ENCODE results near the gene RGS3. TPM values are rescaled to one million over a fixed set of nuclear protein-coding genes. Genes with fewer than 3 reads are reported as not detected.
"Not testable (repeated sequence)": the region's sequence is repeated elsewhere in the genome, so short reads cannot be mapped to it uniquely, and the experiment has no call there.

The RGS3 gene
- total RNA-seq, 1 experiment from 2014 or later = 144 TPM

DNA sequence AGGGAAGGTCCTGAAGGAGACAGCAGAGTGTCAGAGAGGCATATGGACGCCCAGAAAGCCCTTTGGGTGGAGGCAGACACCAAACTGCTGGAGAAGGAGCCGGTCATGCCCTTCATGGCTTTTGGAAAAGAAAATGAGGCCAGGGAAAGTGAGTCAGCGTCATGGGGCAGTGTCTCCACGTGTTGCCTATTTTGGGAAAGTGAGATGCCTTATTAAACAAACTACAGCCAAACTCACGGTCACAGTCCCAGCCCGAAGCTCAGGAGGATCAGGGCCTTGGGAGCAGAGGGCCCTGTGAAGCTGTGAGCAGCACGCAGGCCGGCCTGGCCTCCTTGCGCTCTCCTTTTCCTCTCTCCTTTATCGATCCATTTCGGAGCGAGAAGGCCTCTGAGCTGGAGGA is 25.0 kb downstream of the RGS3 start:
- DNase-seq (ENCODE audit: low read depth) = peak; percentile 48

DNA sequence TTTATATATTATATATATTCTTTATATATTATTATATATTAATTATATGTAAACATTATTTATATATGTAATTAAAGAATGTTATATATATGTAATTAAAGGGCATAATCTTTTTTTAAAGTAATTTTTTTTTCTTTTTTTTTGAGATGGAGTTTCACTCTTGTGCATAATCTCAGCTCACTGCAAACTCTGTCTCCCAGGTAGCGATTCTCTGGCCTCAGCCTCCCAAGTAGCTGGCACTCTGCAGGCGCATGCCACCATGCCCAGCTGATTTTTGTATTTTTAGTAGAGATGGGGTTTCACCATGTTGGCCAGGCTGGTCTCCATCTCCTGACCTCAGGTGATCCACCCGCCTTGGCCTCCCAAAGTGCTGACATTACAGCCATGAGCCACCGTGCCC is 27.6 kb downstream of the RGS3 start:
- DNase-seq (ENCODE audit: low read depth) = not testable (repeated sequence)

DNA sequence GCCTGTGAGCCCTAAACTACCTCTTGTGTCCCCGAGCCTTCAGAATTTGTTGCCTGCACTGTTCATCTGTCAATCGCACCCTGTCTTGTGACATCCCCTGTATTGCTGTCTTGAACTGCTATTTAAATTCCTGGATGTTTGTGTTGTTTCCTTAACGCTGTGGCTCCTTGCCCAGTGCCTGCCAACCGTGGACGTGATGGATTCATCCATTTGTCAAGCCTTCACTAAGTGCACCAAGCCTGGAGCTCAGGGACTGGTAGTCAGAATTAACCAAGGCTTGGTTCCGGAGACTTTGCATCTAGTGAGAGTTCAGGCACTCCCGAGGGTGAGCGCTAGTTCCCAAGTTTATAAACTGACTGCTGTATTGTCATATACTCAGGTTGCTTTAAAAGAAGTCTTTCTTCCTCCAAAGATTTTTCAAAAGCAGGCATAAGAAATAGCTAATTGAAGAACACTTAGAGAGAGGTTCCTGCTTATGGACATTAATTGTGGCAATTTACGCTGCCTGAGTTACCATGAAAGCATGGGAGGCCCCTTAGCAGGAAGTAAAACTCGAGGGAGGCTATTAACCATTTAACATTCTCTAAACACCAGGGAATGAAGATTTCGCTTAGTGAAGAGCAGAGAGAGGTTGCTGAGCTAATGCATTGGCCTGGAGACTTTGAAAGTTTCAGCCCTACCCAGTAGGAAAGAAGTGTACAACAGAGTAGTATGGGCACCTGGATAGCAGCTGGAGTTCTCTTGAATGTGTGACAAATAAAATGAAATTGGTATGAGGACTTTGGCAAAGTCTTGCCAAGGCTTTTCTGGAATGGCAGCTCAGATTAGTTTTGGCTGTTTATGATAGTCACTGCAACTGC is 29.0 kb downstream of the RGS3 start:
- DNase-seq (ENCODE audit: low read depth) = peak; percentile 68

DNA sequence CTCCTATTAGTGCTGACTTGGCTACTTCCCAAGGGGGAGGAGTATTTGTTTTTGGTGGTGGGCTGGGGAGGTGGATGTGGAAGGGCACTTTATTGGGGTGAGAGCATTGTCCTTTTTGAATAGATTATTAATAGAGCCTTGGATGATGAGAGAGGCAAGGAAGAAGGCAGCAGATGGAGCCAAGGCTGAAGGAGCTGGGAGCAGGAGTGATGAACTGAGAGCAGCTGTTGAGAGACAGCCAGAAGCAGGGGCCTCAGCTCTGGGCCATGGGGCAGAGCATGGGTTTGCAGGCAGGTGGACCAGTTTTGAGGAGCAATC is 29.6 kb downstream of the RGS3 start:
- no peak for DNase-seq (ENCODE audit: low read depth)

DNA sequence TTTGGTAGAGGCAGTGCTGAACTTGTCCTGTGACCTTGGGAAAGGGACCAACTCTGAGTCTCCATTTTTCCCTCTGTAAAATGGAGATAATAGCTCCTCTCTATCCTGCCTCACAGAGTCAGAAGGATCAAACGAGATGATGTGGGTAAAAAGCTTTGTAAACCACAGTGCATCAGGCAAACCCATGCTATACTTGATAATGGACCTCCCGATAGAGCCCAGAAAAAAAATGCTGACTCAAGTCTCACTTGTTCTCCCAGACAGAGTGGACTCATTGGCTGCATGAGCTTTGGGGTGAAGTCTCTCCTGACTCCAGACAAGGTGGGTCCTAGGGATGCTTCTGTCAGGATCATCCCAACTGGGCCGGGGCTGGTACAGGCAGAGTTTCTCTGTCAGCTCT is 32.0 kb downstream of the RGS3 start:
- DNase-seq (ENCODE audit: low read depth) = no peak

DNA sequence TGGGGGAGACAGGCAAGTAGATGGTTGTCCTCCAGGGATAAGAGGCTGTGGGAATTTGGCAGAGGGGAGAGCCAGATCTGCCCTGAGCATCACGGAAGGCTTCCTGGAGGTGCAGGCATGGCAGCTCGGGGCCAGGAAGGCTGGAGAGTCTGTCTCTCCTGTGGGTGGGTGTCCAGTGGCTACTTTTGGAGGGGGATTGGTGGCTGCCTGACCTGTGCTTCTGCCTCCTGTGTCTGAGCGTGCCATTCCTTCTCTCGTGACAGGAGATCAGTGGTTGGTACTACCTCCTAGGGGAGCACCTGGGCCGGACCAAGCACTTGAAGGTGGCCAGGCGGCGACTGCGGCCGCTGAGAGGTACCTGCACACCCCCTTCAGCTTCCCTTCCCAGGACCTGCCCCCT is 33.5 kb downstream of the RGS3 start:
- DNase-seq (ENCODE audit: low read depth) = no peak

DNA sequence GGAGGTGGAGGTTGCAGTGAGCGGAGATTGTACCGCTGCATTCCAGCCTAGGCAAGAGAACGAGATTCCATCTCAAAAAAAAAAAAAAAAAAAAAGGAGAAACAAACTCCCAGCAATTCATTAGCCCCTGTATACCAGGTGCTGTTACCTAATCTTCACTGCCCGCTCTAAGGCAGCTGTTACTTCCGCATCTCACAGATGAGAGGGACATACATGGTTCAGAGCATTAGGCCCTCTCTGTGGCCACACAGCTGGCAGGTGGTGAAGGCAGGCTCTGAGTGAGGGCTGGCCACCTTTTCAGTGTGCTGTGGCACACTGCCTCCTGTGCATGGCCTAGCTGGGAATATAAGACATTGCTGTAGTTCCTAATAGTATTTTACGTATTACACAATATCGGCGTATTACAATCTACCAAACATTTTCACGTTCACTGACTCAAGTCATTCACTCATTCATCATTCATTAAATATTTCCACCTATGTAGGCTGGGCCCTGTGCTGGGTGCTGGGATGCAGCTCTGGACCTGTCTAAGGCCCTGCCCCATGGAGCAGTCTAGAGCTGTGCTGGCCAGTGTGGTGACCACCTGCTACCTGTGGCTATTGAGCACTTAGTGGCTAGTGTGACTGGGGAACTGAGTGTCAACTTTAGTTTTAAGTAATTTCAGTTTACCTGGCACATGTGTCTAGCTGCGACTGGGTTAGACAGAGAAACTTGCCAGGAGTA is 35.8 kb downstream of the RGS3 start:
- DNase-seq (ENCODE audit: low read depth) = no peak

DNA sequence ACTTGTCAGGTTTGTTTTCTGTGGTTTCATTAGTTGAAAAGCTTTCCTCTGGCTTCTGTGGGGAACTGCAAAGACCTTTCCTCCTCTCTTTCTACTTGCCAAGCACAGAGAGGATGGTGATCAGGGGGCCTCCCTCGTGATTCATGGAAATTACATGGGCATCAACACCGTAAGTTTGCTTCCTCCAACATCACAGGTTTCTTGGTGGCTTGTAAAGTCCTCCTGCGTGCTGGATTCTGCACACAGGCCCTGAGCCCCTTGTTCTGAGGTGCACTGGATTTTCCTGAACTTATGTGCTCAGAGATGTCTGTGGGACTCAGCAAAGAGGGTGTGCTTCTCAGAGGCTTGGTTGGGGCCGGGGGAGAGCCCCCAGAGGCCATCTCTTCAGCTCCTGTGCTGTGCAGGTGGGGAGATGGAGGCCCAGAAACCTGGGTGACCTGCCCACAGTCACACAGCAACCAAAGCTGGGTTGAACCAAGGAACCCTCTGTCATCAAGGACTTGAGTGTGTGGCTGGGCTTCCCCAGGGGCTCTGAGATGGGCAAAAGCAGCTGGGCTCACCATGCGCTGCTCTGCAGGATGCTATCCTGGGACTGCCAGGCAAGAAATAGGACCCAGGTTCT is 36.5 kb downstream of the RGS3 start:
- no peak for DNase-seq (ENCODE audit: low read depth)

DNA sequence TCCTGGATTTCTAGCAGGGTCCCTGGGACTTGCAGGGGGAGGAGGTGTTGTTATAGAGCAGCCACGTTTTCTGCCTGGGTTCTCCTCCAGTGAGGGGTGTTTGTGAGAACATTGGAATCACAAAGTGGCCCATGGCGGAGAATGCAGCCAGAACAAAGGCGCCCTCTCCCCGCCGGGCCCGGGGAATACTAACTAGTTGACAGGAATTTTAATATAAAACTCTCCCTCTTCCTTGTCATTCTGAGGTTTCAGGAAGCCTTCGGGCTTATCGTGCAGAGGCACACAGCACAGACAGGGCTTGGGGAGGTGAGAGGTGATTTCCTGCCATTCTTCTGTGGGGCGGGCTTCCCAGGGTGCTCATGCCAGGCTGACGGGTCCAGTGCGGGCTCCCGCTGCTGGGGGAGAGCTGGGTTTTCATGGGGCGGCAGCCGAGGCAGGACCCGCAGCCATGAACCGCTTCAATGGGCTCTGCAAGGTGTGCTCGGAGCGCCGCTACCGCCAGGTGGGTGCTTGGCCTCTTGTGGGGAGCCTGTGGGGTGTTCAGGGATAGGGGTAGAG is 37.7 kb downstream of the RGS3 start:
- DNase-seq (ENCODE audit: low read depth) = no peak

DNA sequence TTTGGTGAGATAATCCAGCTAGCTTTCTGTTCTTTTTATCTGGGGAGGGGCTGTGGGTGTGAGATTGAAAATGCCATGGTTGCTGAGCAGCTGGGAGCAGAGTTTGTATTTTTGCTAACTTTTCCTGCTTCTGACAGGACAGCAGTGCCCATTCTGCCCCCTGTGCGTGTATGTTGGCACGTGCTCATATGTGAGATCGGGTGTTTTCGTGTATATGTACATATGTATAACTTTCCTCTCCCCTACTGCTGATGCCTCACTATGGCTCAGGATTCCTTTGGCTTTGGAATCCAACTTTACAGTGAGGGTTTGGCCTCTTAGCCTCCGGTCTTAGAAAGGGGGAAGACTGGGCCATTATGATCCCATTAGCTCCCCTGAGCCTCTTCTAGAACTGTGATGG is 38.3 kb downstream of the RGS3 start:
- no peak for DNase-seq (ENCODE audit: low read depth)

DNA sequence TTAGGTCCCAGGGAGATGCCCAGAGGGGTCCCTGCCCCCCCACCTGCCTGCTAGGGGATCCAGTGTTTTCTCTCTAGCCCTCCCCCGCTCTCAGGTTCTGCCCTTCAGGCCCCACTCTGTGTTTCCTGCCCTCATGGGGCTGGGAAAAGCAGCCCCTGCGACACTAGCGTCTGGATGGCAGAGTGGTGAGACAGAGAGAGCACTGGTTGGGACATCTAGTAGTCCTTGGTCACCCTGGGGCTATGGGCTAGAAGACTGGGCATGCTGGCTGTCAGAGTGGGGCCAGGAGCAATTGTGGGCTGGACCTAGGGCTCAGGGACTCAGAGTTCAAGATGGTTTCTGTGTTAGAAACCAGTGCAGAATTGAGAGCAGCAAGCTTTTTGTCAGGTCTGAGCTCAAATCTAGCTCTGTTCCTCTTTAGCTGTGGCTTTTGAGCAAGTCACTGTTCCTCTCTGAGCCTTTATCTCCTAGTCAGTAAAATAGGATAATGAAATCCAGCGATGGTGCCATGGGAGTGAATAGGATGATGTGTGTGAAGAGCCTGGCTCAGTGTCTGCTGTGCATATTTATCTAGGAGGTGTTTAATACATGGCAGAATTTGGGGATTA is 39.0 kb downstream of the RGS3 start:
- DNase-seq (ENCODE audit: low read depth) = no peak

DNA sequence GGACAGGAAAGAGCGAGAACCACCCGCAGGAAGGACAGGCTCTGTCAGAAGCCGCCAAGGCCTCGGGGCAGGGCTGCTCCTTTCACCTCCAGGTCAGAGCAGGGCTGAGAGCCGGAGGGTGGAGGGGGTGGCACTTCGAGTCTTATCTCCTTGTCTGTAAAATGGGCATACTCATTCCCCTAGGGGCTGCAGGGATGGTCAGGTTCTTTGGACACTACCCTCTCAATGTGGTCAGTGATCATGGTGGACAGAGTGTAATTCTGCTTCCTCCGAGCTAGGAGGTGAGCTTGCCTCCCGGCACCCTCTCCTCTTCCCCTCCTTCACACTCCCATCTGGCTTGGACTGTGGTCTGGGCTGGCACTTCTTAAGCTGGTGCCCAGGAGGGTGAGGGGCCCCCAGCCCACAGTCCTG is 39.6 kb downstream of the RGS3 start:
- no peak for DNase-seq (ENCODE audit: low read depth)

DNA sequence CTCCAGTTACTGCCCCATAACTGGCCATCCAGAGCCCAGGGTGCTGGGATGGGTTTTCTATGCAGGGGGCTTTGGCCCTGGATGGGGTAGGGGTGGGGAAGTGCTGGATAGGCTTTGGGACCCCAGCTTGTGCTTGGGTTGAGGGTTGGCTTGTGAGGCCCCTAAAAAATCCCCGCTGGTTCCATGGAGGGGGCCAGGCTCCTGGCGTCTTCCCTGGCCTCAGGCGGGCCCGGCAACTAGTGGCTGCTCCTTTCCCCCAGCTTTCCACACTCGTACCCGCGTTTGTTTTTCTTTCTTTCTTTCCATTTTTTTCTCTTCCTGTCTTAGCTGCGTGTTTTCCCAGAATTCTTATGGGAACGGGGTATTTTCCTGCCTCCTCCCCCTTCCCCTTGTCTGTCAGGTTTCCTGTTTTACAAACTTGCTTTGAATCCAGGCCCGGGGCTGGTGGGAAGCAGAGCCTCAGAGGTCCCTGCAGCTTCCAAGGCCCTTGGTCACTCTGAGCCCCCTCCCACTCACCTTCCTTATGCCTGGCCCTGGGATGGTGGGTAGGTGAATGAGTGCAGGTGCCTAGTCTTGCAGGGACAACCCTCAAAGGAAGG is 40.2 kb downstream of the RGS3 start:
- no peak for DNase-seq (ENCODE audit: low read depth)

DNA sequence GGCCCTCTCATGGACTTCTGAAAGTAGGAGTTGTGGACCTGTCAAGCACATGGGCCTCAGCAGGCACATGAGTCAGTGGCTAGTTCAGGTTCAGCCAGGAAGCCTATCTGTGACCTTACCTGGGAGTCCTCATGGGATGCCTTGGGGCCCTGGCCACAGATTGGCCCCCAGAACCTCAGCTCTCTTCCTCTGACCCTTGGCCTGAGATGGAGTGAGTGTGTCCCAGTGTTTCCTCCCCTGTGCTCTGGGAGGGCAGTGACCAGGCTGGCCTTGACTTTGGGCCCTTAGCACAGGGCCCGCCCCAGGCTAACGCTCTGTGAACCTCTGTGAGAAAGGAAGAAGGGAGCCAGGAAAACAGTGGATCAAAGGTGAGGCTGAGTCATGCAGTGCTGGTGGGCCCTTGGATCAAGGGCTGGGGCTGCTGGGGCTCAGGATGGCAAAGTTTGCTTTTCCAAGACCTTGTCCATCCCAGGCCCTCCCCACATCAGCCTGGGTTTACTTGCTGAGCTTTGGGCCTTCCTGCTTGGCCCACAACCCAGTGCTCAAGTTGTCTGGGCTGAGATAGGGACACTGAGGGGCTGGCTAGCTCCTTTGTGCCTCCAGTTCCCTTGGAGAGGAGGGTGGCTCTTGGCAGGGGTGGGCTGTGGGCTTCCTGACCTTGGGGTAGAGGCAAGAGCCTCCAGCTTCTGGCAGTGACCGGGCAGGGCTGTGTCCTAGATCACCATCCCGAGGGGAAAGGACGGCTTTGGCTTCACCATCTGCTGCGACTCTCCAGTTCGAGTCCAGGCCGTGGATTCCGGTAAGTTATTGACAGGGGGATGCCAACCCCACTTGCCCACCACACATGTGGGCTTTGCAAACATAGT is 41.4 kb downstream of the RGS3 start:
- DNase-seq (ENCODE audit: low read depth) = no peak

DNA sequence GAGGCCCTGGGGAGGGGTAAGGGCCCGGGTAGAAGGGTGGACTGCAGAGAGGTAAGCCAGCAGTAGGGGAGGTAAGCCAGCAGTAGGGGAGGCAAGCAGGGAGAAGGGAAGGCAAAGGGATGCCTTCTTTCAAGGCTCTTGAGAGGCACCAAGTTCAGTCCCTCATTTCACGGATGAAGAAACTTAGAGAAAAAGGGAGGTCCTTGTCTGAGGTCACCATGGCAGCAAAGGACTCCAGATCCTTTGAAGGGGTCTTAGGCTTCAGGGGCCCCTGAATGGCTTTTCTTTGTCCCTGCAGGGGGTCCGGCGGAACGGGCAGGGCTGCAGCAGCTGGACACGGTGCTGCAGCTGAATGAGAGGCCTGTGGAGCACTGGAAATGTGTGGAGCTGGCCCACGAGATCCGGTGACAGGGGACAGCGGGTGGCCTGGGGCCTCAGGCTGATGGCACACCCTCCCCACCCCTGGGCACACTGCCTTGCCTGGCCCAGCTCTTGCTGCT is 42.6 kb downstream of the RGS3 start:
- DNase-seq (ENCODE audit: low read depth) = no peak

DNA sequence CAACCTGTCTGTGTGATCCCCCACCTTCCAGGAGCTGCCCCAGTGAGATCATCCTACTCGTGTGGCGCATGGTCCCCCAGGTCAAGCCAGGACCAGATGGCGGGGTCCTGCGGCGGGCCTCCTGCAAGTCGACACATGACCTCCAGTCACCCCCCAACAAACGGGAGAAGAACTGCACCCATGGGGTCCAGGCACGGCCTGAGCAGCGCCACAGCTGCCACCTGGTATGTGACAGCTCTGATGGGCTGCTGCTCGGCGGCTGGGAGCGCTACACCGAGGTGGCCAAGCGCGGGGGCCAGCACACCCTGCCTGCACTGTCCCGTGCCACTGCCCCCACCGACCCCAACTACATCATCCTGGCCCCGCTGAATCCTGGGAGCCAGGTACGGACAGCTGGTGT is 43.7 kb downstream of the RGS3 start:
- no peak for DNase-seq (ENCODE audit: low read depth)

DNA sequence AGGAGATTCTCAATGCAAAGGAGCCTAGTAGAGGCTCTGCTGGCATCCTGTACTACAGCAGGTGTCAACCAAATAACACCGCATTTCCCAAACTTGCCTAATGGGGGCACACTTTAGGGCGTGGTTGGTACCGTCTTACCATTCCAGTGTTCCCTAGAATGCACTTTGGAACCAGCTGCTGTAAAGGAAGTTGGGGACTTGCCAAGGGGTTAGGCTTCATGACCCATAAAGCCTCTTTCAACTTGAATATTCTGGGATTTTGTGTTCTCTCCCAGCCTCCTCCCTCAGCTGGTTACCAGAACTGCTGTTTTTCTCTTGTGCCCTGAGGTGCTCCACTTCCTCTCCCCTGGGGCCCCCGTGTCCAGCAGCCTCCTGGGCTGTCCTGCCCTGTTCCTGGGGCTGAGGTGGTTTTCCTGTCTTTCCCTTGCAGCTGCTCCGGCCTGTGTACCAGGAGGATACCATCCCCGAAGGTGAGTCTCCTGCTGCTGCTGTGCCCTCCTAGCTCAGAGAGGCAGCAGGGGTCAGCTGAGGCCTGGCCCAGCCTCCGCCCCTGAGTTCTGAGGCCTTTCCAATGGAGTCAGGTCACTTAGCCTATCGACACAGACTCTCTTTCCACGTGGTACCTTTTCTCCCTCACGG is 44.7 kb downstream of the RGS3 start:
- peak; percentile 92 for DNase-seq (ENCODE audit: low read depth)

DNA sequence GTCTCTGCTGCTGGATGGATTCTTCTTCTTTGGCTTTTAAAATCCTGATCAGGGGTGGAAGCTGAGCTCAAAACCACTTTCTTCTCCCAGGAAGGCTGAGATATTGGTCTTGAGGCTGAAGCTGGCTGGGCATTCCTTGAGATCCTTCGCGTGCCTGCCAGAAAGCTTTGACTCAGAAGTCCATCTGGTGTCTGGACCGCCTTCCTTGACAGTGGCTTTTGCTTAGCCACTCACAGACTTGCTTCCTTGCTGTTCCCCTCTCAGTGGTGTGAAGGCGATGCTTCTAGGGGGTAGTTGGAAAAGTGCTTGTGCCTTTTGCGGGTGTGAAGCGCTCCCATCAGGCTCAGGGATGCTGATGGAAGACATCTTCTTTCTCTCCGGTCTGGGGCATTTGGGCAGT is 45.9 kb downstream of the RGS3 start:
- DNase-seq (ENCODE audit: low read depth) = peak; percentile 37

DNA sequence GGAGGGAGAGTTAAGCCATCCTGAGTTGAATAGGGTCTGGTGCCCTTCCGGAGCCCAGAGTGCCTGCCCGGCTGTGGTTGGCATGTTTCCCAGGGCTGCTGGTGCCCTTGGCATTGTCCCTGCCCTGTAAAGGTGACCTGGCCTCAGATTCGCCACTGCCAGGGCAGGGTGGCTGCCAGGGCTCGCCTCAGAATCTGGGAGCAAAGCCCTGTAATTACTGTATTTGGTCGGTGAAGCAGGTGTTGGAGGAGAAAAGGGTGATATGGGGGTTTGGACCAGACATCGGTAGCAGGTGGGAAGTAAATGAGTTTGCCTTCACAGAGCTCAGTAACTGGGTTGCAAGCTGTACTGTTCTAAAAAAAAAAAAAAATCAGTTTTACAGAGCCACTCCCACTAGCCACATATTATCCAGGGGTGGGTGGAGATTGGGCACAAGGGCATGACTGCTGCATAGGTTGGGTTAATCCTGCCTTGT is 47.6 kb downstream of the RGS3 start:
- no peak for DNase-seq (ENCODE audit: low read depth)

Measured in LHCN-M2 (cell line).